SK-N-SH treated with all-trans-retinoic acid at 6 μM for 48 hours (cell line): ENCODE results near the gene NUMBL.

Experiments used
- ATAC-seq: fragments of 200-7000 bp; cut with Tn5 transposase; 3 replicates; pipeline ENCODE4 v1.9.1; 2020; ENCODE audit warnings: mild to moderate bottlenecking, moderate library complexity
- ARNTL ChIP-seq: fragments of 450-650 bp; formaldehyde crosslinking; IDR thresholded peaks from 2 replicates; pipeline ENCODE4 v1.5.0; 2020; ENCODE audit warnings: low read depth, mild to moderate bottlenecking, moderate library complexity, borderline replicate concordance
- BACH2 ChIP-seq: fragments of 250-450 bp; sonication (Bioruptor Pico); IDR thresholded peaks from 2 replicates; pipeline ENCODE4 v1.9.0; 2021; ENCODE audit warnings: mild to moderate bottlenecking, borderline replicate concordance
- CREB5 ChIP-seq: fragments of 250-450 bp; sonication (Bioruptor Pico); IDR thresholded peaks from 2 replicates; pipeline ENCODE4 v1.5.1; 2020; ENCODE audit warnings: low read depth, mild to moderate bottlenecking, moderate library complexity
- CSDC2 ChIP-seq: fragments of 250-450 bp; sonication (Bioruptor Pico); IDR thresholded peaks from 2 replicates; pipeline ENCODE4 v1.5.0; 2020; ENCODE audit warnings: mild to moderate bottlenecking, moderate library complexity
- CSRNP3 ChIP-seq: fragments of 250-450 bp; sonication (Bioruptor Pico); IDR thresholded peaks from 2 replicates; pipeline ENCODE4 v1.5.1; 2021; ENCODE audit warnings: mild to moderate bottlenecking, moderate library complexity
- ESRRG ChIP-seq: fragments of 250-450 bp; sonication (Bioruptor Pico); IDR thresholded peaks from 2 replicates; pipeline ENCODE4 v1.6.1; 2021; ENCODE audit warnings: mild to moderate bottlenecking
- GLIS3 ChIP-seq: fragments of 250-450 bp; sonication (Bioruptor Pico); IDR thresholded peaks from 2 replicates; pipeline ENCODE4 v1.5.0; 2020; ENCODE audit warnings: mild to moderate bottlenecking, moderate library complexity
- ISL1 ChIP-seq: fragments of 250-450 bp; sonication (Bioruptor Pico); IDR thresholded peaks from 2 replicates; pipeline ENCODE4 v2.1.2; 2022; ENCODE audit warnings: mild to moderate bottlenecking, moderate library complexity
- POU6F1 ChIP-seq: fragments of 250-450 bp; sonication (Bioruptor Pico); IDR thresholded peaks from 2 replicates; pipeline ENCODE4 v1.8.0; 2021; ENCODE audit warnings: low read depth, mild to moderate bottlenecking, moderate library complexity, borderline replicate concordance
- PPARA ChIP-seq: fragments of 250-450 bp; sonication (Bioruptor Pico); IDR thresholded peaks from 2 replicates; pipeline ENCODE4 v1.5.0; 2020; ENCODE audit warnings: mild to moderate bottlenecking, borderline replicate concordance
- RARB ChIP-seq: fragments of 250-450 bp; sonication (Bioruptor Pico); IDR thresholded peaks from 2 replicates; pipeline ENCODE4 v1.8.0; 2021; ENCODE audit warnings: mild to moderate bottlenecking, moderate library complexity
- SNAI2 ChIP-seq: fragments of 250-450 bp; sonication (Bioruptor Pico); IDR thresholded peaks from 2 replicates; pipeline ENCODE4 v1.5.0; 2020; ENCODE audit warnings: mild to moderate bottlenecking, moderate library complexity
- TOX ChIP-seq: fragments of 250-450 bp; sonication (Bioruptor Pico); IDR thresholded peaks from 2 replicates; pipeline ENCODE4 v1.8.0; 2021; ENCODE audit warnings: mild to moderate bottlenecking, moderate library complexity, borderline replicate concordance
- TSHZ2 ChIP-seq: fragments of 250-450 bp; sonication (Bioruptor Pico); IDR thresholded peaks from 2 replicates; pipeline ENCODE4 v1.5.0; 2020; ENCODE audit warnings: mild to moderate bottlenecking, moderate library complexity
- ZFP30 ChIP-seq: fragments of 450-650 bp; formaldehyde crosslinking; IDR thresholded peaks from 2 replicates; pipeline ENCODE4 v1.5.0; 2022; ENCODE audit warnings: mild to moderate bottlenecking, moderate library complexity
- ZNF565 ChIP-seq: fragments of 450-650 bp; formaldehyde crosslinking; conservative IDR thresholded peaks from 2 replicates; pipeline ENCODE4 v1.5.0; 2020; ENCODE audit warnings: low read depth, mild to moderate bottlenecking, moderate library complexity
- ZNF70 ChIP-seq: fragments of 450-650 bp; formaldehyde crosslinking; IDR thresholded peaks from 2 replicates; pipeline ENCODE4 v1.5.0; 2020; ENCODE audit warnings: mild to moderate bottlenecking, moderate library complexity
- ZNF8 ChIP-seq: fragments of 450-650 bp; formaldehyde crosslinking; IDR thresholded peaks from 2 replicates; pipeline ENCODE4 v1.5.0; 2020; ENCODE audit warnings: mild to moderate bottlenecking, moderate library complexity

The NUMBL gene

GRCh38 chr19:40623403-40624251 lies 66.8 kb downstream of the NUMBL start:
- ATAC-seq = no peak
- TF ChIP-seq ZNF565 (no peak), RARB (CRISPR knock-in tag) (no peak), TOX (CRISPR knock-in tag) (no peak), CSRNP3 (CRISPR knock-in tag) (no peak), ZNF8 (no peak), GLIS3 (CRISPR knock-in tag) (no peak), ZNF70 (CRISPR knock-in tag) (no peak), PPARA (CRISPR knock-in tag) (no peak), TSHZ2 (CRISPR knock-in tag) (no peak), ZFP30 (CRISPR knock-in tag) (no peak), ARNTL (no peak), POU6F1 (no peak), CREB5 (CRISPR knock-in tag) (no peak), SNAI2 (CRISPR knock-in tag) (no peak), CSDC2 (CRISPR knock-in tag) (no peak), ESRRG (CRISPR knock-in tag) (no peak)

- TF ChIP-seq GLIS3 (CRISPR knock-in tag) (no peak), ZFP30 (CRISPR knock-in tag) (no peak), ZNF8 (no peak), ZNF70 (CRISPR knock-in tag) (no peak), ESRRG (CRISPR knock-in tag) (no peak), BACH2 (CRISPR knock-in tag) (no peak), TSHZ2 (CRISPR knock-in tag) (no peak), ISL1 (CRISPR knock-in tag) (no peak), CSRNP3 (CRISPR knock-in tag) (no peak), TOX (CRISPR knock-in tag) (no peak), ZNF565 (no peak), PPARA (CRISPR knock-in tag) (no peak), CREB5 (CRISPR knock-in tag) (no peak)
- no peak for ATAC-seq
Observed at GRCh38 chr19:40622773-40623075, 67.7 kb downstream of the NUMBL start.
